GM20431 (cell line): ENCODE data around the gene GARS1.

Experiments used
- in situ Hi-C: fragments of 300-500 bp; cut with MseI, MboI; formaldehyde crosslinking; loops from one replicate; pipeline ENCODE4 v1.15.0; 2020; ENCODE audit warnings: low sequenced_read_pairs; ENCODE audit not compliant: unreplicated experiment

GARS1 gene

DNA sequence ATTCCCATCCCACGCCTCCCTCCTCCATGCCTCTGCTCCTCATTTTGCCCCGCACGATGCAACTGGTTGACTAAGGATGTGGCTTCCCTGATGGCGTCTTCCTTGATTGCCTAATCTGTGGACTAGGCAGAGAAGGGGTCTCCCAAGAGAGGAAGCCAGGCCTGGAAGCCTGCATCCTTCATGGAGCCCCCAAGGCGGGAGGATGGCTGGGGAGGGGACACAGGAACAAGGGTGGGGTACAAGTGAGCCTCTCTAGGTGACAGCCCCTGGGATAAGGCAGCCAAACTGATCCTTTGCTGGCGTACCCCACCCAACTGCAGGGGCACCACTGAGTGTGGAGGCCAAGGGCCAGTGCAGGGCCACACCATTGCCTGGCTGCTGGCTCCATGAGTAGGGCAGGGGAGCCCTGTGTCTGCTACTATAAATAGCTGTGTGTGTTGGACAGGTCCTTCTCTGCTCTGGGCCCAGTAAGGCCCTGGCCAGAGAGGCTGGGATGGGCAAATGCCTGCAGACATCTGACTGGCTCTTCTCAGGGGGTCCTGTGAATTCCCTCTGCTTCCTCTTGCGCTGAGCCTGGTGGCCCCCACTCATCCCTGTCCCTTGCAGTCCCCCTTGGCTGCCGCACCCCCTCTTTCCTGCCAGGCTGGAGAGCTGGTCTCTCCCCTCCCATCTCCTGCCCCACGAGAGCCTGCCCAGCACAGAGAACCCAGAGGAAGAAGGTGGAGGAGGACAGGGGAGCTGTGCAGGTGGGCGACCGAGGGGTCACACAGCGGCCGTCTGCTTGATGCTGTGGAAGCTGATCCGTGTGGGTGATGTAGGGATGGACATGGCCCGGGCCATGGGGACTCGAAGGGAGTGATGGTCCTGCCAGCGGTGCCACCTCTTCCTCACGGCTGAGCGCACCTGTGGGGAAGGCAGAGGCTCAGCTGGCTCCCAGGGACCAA lies 58.3 kb downstream of the GARS1 start:
- in situ Hi-C loops = no loop called here

DNA sequence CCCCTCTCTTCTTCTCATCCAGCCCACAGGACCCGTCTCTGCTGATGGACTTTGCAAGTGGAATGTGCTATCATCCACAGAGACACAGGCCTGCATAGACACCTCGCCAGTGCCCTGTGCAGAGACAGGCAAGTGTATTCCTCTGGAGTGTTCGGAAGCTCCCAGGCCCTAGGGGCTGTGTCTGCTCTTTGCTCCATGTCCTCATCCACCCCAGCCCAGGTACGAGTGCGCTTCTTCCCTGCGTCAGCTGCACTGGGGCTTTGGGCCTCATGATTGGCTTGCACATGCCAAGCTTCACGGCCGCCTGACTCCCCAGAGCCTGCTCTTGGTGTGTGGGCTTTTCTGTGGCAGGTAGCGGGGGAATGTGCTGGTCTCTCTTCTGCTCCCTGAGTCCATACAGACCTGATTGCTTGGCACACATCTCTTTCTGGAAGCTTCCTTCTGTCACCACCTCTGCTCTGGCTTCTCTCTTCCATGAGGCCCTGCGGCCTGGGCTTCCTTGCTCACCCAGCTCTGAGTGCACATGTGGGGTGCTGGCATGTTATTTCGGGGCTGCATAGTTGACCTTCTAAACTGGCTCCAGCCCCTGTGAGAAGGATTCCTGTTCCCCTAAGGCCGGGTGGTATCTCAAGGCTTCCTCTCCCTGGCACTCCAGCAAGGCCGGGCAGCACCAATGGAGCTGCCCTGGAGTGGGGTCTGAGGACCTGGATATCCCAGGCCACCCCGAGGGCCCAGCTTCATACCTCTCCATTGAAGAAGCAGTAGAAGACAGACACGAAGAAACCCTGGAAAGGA lies 59.8 kb downstream of the GARS1 start:
- in situ Hi-C loops = no loop called here

DNA sequence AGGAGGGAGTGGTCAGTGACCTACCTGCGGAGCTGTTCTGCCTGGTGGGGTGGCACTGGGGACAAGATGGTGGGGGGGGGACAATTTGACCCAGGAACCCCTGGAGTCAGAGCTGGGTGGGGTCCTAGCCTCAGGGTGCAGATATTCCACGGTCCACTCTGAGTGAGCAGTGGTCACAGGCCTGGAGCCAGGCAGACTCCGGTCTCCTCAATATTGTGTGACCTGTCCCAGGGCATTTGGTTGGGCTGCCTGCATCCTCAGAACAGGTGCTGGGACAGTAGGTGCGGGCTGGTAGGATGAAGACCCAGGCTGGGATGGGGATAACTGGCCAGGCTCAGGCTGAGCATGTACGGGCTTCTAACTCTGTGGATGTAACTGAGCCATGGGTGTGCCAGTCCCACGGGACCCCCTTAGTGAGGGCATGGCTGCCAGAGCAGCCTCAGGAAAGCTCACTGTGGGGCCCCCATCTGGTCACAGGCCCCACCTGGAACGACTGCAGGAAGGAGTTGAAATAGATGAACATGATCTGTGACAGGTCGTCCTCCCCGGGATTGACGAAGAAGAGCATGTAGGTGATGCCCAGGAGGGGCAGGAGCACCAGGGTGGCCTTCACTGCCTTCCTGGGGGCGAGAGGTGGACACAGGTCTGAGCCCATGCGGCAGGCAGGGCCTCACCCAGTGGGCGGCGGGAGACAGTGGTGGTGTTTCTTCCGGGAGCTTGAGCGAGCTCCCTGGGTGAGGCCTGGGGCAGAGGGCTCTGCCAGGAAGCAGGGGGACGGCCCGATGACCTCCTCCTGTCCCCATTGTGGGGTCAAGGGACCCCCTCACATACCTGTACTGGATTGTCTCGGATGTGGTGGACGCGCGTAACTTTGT lies 60.7 kb downstream of the GARS1 start:
- in situ Hi-C loops = no loop called here

DNA sequence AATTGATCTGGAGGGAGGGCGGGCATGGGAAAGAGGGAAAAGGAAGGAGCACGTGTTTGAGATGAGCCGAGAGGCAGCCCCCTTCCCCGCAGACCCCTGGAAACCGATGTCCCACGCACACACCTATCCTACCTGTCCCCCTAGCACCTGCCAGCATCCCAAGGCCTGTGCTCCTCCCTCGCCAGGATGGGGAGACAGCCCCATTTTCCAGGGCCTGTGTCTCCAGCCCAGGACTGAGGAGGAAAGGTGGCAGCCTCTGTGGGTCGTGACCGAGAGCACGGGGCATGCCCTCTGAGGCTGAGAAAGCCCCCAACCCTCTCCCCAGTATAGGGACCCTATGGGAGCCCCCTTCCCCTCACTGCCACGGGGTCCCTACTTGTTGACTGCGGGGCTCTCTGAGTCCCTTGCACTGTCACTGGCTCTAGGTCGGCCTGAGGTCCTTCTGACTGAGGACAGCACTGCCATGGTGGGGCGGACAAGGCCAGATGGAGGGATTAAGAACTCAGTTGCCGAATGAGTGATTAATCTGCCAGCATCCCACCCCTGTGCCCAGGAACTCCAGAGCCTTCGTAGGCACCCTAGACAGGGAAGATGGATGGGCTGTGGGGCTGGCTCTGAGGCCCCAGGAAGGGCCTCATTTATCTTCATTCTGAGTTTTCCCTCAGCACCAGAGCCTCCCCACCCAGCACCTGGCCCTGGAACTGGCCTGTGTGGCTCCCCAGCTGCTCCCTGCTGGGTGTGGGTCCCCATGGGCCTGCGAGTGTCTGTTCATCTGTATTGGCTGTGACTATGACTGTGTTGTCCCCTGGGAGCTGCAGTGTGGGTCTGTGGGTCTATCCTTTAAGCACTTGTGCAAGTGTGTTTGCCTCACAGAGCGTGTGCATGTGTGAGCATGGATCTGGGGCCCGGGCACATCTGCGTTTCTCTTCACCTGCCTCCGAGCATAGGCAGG lies 61.6 kb downstream of the GARS1 start:
- in situ Hi-C loops = no loop called here

DNA sequence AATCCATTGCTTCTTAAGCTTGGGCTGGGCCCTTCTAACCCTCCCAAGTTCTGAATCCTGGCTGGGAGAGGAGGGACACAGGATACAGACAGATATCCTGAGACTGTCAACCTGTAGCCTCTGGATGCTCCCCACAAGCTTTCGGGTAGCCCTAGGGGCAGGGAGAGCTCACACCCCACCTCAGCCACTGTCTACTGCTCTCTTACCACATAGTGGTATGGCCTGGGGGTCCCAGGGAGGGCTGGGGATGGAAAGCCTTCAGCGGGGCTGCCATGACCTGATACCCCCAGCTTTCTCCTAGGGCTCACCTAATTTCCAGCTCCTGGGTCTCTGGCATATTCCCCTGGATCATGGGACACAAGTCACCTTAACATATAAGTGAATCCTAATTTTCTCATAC lies 62.5 kb downstream of the GARS1 start:
- in situ Hi-C loops = no loop called here

DNA sequence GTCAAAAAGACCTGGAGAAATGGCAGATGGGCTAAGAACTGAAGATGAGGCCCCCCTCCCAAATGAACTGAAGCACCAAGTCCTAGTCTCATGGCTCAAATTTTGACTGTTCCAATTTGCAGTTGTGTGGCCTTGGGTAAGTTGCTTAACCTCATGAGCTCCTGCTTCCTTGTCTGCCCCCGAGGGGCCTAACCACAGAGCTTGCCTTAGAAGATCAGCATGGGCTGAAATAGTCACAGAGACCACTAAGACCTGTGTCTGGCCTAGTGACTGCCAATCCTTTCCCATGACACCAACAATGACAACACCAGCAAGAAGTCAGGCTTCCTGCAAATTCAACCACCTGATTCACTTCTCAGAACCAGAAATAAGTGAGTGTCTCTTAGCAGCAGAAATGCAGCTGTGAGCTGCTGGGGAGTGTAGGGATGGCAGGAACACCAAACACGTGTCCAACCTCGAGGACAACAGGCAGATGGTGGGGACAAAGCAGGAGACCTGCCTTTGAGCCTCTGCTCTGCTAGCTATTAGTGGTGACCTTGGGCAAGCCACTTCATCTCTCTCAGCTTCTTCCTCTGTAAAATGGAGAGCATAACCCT lies 63.9 kb downstream of the GARS1 start:
- in situ Hi-C loops = no loop called here

DNA sequence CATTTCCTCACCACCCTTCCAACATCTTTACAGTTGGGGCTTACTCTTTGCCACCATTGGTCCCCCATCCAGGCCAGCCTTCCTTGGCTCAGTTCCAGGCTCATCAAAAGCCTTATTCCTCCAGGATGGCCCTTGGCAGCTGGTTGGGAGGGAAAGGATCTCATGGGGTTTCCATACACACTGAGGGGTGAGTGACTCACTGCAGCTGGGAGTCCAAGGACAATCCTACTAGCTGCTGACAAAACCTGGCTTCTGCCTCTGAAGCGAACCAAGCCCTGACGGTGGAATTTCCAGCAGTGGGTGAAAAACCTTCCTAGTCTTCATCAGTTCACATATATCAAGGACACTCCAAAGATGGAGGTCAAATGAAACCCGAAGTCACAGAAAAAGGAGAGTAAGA lies 64.6 kb downstream of the GARS1 start:
- in situ Hi-C loops = no loop called here

DNA sequence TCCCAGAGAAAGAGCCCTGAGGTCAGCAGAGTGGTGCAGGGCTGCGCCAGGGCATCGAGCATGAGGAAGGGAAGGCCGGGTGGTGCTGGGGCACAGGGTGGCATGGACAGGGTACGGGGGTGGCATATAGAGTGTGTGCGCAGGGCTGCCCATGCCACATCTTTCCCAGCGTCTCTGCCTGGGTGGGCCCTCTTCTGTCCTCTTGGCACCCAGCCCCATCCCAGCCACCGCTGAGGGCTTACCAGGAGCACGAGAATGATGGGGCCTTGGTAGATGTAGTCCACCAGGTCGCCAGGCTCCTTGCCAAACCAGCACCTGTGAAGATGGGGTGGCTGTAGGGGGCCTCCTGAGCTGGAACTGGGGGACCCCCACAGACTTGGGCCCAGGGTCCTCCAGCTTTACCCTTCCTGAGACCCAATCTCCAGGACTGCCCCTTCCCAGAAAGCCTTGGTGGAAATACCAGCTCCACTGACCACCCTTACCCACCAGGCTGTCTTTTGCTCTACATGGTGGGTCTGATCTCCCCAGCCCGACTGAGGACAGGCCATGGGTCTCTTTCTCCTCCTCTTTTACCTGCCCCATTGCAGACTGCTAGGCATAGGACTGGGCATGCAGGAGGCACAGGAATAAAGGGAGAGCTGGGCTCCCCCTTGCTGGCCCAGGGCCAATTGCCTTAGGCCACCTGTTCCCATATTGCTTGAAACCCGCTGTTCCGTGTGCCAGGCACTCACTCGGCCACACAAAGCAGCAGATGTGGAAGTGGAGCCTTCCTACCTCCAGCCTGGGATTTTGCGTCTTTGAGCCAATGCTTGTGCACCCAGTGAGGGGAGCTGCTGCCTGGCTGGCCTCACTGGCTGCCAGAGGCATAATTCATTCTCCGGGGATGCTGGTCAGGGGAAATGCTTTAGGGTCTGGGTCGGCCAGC lies 65.9 kb downstream of the GARS1 start:
- in situ Hi-C loops = no loop called here

DNA sequence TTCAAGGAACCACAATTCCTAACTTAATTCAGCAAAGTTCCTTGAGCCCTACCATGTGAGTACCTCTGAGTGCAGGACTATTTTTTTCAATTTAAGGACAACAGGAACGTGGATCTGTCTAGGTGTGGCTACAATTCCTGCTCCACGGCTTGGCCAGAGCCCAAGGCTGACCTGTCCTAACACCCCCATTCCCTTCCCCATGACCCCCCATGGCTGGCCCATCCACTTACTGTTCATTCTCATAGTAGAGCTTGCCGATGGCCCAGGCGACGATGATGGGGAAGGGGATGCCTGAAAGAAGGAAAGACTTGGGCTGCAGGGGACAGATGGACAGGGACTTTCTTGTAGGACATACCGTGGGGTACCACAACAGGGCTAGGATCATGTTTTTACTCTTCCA lies 67.2 kb downstream of the GARS1 start:
- in situ Hi-C loops = no loop called here

DNA sequence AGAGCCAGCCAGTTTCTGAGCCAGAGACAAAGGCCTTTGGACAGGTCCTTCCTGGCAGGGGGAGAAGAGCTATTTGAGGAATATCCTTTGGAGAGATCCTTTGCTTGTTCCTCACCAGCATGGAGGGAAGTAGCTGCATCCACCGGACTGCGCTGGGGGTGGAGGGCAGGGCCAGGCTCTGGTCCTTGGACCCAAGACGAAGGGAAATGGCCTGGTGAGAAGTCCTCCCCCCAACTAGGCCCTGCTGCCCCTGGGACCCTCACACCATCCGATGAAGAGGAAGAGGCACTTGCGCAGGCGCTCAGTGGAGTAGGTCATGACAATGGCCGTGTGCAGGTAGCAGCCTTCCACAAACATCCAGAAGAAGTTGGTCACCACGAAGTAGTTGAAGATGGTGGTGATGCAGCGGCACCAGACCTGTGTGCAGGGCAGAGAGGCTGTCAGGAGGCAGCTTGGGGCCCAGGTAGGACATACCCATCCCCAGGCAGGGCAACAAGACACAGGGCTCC lies 67.8 kb downstream of the GARS1 start:
- in situ Hi-C loops = no loop called here

DNA sequence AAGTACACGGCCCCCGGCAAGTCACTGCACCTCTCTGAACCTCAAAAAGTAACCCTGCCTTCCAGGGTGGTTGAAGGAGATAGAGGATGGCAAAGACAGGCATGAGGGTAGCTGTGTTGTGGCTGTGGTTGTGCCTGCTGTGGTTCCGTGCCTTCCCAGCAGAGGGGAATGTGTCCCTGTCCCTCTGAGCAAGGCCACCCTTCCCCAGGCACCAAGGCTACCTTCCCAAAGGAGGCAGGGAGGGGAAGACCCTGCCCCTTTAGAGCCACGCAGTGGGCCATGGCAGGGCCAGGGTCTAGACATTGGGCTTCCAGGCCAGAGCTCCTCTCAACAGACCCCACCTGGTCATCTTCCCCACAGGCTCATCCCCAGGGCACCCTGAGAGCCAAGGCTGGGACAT lies 68.7 kb downstream of the GARS1 start:
- in situ Hi-C loops = no loop called here

DNA sequence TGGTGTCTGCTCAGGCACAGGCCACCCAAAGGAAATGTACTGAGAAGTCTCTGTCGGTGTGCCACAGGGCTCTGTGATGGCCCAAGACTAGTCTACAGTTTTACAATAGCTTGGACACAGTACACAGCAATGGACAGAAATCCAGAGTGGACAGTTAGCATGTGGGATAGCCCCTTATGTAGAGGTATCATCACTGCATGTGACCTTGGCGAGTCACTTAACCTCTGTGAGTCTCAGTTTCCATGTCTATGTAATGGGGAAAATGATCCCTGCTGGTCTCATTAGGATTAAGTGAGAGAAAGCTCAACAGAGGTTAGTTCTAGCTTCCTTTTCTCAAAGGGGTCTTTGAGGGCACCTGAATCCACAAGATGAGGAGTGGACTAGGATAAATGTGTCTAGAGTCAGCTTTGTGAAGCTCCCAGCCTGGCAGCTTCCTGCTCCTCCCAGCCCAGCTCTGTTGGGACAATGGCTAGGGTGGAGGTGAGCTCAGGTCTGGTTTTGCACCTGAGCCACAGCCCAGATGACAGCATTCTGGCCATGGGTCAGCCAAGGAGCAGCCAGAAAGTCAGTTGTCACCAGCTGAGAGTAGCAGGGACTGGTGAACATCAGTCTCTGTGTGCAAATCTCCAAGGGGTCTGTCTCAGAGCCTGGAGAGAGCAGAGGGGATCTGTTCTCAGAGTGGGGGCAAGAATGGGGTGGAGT lies 69.7 kb downstream of the GARS1 start:
- in situ Hi-C loops = no loop called here

DNA sequence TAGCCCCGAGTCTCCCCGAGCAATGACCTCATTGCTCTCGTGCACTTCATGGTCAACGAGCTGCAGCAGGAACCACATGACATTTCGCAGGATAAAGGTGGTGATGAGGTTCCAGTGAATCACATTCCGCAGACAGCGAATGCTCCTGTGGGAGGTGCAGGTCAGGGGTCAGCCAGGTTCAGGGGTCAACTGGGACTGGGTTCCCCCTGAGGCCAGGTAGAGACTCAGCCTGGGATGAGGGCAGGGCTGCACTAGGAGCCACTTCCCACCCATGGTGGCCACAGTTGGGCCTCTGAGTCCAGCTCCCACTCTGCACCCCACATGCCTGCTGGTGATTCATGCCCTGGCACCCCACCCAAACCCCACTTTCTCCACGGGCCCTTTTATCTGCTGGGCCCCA lies 70.4 kb downstream of the GARS1 start:
- in situ Hi-C loops = no loop called here

DNA sequence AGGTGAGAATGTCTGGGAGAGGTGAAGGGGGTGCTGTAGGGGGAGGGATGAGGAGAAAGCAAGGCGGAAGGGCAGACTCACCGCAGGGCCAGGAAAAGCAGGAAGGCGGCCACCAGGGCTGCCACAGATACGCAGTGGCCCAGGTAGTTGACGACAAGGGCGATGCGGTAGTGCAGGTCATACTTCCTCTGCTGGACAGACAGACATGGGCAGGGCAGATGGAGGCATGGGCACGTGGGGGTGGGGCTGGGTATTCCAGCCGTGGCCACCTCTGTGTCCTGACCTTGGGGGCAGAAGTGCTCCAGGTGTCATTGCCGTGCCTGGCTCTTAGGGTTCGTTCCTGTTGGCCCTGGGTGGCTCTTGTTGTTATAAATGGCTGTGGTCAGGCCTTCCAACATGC lies 70.8 kb downstream of the GARS1 start:
- in situ Hi-C loops = no loop called here

DNA sequence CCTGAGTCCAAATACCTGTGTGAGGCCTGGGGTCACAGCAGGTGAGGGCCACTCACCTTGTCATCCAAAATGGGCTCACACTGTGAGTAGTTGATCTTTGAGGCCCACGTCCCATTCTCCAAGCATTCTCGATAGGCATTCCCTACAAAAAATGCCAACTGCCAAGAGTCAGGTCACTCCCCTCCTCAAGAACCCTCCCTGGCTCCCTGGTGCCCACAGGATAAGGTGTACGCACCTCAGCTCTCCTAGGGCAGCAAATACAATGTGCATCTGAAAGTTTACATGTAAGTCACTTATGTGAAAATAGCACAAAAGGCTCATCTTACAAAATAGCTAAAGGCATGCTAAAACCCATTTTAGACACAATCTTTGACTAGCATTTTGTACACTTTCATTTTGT lies 72.5 kb downstream of the GARS1 start:
- in situ Hi-C loops = no loop called here

DNA sequence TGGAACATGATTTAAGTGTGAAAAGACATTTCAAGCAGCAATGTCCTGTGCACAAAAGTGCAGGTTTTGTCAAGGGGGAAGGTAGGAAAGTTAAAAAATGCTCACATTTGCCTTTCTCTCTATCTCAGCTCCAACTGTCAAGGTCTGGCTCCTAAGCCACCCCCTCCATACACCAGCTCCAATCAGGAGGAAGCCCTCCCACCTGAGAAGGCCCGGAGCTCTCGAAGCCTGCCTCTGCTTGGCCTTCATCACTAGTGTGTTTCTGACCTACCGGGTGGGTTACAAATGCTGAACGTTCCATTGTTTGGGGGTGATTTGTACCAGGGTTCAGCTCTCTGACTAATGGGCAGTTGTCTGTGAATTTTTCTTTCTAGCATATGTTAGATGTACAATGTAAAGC lies 73.4 kb downstream of the GARS1 start:
- in situ Hi-C loops = no loop called here

DNA sequence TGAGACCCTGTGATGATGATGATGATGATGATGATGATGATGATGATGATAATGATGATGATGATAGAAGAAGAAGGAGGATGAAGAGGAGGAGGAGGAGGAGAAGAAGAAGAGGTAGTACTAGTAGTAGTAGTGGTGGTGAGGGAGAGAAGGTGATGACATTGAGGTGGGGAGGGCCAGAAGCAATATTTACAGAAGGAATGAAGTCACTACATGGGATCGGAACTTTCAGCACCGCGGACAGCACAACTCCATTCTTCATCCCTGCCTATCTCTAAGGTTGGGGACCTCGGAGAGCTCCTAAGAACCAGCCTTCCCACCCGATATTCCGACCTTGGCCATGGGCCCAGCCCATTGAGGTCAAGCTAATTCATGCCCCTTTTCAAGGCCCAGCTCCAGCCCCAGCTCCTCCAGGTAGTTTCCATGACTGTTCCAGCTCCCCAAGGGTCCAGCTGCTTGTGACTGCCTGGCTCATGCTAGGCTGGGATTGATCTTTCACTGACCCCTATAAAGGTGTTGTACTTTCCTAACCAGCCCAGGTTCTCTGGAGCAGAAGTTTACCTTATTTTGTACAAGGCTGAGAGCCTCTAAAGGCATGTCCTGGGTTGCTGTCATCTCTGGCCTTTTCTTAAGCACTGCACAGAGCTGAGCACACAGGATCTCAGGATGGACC lies 77.3 kb downstream of the GARS1 start:
- in situ Hi-C loops = no loop called here
